Kasumi-1 (cell line): ENCODE measurements around the gene PIGN.
"Not testable (repeated sequence)": the region's sequence is repeated elsewhere in the genome, so short reads cannot be mapped to it uniquely, and the experiment has no call there.

Experiments used
- DNase-seq, 2 experiments: peaks; one replicate each; lab custom pipeline; 2025; lab: John Stamatoyannopoulos, UW

The PIGN gene

DNA sequence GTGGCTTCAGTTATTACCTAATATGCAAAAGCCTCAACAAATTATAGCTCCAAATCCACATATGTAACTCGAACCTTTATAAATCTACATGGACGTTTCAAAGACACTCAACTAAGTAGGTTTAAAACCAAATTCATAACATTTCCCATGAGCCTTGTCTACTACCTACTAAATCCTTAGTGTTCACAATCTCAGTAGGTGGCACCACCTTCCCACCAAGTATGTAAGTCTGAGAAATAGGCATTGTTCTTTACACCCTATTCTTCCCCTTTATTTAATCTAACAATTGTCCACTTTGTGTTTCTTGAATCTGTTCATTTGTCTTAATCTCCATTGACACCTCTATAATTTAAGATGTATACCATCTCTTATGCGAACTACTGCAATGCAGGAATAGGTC, 4.6 kb downstream of the PIGN start:
- DNase-seq, result no peak

DNA sequence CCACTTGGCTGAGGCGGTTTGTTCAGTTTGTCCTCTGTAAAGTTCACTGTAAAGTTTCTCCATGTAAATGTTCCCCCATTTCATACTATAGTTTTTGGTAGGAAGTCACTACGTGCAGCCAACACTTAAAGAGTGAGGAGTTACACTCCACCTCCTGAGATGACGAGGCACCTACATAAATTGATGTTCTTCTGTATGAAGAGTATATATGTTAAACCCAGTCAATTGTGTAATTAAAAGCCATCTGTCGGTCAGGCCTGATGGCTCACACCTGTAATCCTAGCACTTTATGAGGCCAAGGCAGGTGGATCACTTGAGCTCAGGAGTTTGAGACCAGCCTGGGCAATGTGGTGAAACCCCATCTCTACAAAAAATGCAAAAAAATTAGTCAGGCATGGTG, 7.6 kb downstream of the PIGN start:
- DNase-seq, result no peak

DNA sequence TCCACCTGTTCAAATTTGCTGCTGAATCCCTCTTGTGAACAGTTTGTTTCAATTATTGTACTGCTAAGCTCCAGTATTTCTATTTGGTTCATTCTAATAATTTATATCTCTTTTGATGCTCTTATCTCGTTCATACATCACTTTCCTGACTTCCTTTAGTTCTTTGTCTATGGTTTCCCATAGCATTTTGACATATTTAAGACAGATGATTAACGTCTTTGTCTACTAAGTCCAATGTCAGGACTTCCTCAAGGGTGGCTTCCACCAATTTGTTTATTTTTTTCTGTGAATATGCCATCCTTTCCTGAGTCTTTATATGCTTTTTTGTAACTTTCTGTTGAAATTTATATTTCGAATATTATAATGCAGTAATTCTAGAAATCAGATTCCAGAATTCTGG, 9.6 kb downstream of the PIGN start:
- DNase-seq, result no peak

DNA sequence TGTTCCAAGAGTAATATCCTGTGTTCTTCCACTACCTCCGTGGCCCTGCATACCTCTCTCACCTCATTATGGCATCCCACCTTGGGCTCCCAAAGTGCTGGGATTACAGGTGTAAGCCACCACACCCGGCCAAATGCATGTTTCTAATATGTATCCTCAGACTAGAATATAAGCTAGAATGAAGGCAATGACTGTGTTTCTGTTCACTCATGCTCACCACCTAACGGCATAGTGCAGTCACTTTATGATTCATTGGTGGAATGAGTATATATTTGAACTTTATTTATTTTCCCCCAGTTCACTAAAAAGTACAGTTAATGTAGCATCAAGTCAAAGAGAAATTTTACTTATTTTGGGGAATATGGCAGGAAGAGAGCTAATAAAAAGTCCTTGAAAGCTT, 11.3 kb downstream of the PIGN start:
- no peak for DNase-seq

DNA sequence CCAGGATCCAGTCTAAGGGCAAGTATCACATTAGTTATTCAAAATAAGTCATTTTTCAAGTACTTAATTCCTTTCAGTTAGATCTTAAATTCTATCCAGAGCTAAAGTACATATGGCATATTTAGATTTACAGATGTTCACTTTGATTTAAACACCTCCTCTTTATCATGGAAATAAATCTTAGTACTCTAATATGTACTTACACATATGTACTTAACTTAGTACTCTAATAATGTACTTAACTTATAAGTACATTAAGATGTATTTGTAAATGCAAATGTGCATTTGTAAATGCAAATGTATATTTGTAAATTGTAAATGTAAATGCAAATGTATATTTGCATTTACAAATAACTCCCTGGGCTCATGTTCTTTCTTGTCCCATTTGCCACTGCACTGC, 14.6 kb downstream of the PIGN start:
- no peak for DNase-seq

DNA sequence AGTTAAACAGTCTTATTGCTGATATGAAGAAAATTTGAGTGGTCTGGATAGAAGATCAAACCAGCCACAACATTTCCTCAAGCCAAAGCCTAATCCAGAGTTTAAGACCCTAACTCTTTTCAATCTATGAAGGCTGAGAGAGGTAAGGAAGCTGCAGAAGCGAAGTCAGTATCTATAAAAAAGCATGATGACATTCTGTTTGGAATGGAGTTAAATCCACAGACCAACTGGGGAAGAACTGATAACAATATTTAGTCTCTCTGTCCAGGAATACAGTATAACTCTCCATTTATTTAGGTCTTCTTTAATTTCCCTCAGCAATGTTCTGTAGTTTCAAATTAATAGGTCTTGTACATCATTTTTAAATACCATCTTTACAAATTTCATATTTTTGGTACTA, 16.0 kb downstream of the PIGN start:
- DNase-seq, result no peak

DNA sequence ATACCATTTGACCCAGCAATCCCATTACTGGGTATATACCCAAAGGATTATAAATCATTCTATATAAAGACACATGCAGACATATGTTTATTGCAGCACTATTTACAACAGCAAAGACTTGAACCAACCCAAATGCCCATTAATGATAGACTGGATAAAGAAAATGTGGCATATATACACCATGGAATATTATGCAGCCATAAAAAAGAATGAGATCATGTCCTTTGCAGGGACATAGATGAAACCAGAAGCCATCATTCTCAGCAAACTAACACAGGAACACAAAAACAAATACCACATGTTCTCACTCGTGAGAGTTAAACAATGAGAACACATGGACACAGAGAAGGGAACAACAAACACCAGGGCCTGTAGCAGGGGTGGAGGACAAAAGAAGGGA, 20.3 kb downstream of the PIGN start:
- DNase-seq, result not testable (repeated sequence)

DNA sequence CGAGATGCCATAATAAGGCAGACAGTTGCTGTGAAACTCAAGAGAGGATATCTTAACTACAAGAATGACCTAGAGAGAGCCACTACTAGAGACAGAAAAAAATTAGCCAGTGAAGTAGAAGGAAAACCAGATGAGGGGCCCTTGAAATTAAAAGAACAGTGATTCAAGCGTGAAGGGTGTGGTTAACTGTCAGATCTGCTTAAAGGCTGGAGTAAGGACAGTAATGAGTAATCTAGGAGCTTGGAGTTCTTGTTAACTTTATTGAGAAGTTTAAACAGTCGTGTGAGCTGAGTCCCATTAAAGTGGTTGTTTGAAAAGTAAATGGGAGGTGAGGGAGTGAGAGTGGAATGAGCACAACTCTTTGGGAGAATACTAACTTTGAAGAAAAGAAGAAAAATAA, 21.3 kb downstream of the PIGN start:
- no peak for DNase-seq

DNA sequence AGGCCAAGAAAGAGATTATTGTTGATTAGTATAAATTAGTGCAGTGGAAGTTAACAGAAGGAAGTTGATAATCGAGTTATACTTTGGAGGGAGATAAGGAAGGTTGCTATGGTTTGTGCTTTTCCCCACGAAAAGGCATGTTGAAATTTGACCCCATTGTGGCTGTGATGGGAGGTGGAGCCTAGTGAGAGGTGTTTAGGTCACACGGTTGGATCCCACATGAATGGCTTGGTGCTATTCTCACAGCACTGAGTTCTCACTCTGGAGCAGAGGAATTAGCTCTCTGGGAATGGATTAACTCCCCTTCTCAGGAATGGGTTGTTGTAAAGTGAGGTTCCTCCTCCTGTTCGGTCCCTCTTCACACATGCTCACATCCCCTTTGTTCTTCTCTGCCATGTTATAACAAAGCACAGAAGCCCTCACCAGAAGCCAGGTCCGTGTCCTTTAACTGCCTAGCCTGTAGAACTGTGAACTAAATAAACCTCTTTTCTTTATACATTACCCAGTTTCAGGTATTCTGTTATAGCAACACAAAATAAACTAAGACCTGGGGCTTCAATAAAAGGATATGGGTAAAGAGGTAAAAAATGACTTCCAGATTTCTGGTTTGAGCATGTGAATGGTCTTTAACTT, 21.9 kb downstream of the PIGN start:
- no peak for DNase-seq

DNA sequence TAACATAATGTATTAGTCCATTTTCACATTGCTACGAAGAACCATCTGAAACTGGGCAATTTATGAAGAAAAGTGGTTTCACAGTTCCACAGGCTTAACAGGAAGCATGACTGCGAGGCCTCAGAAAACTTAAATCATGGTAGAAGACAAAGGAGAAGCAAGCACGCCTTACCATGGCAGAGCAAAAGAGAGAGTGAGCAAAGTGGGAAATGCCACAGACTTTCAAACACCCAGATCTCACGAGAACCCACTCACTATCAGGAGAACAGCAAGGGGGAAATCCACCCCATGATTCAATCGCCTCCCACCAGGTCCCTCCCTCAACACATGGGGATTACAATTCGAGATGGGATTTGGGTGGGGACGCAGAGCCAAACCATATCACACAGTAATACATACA, 22.5 kb downstream of the PIGN start:
- no peak for DNase-seq

DNA sequence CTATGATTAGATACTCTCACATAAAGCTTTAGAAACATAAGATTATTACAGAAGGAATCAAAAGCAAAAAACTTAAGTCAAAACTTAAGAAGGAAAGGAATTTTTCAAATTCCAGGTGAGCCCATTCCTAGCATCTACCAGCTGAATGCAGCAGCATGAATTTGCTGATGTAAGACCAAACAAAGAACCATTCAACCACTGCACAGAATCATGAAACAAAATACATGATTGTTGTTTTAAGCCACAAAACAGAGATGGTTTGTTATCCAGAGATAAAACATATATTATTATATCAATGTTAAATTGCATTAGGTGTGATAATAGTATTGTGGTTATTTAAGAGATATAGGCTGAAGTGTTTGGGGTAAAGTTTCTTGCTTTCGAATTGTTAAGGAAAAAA, 29.0 kb downstream of the PIGN start:
- no peak for DNase-seq

DNA sequence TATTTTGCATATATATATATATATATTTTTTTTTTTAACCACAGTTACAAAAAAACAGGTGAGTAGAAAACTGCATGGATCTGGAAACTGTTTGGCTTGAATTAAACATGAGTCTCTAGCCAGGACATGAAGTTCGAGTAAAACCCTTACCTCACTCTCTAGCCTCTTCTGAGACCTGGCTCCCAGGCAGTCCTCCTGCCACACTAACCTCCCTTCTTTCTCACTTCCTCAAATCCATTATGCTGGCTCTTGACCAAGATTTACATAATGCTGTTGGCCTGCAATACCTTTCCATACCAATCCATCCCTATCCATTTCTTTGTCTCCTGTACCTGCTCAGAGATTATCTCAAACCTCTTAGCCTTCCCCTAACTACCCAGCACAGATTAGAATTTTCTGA, 34.0 kb downstream of the PIGN start:
- peak; percentile 5 to 32 for DNase-seq

DNA sequence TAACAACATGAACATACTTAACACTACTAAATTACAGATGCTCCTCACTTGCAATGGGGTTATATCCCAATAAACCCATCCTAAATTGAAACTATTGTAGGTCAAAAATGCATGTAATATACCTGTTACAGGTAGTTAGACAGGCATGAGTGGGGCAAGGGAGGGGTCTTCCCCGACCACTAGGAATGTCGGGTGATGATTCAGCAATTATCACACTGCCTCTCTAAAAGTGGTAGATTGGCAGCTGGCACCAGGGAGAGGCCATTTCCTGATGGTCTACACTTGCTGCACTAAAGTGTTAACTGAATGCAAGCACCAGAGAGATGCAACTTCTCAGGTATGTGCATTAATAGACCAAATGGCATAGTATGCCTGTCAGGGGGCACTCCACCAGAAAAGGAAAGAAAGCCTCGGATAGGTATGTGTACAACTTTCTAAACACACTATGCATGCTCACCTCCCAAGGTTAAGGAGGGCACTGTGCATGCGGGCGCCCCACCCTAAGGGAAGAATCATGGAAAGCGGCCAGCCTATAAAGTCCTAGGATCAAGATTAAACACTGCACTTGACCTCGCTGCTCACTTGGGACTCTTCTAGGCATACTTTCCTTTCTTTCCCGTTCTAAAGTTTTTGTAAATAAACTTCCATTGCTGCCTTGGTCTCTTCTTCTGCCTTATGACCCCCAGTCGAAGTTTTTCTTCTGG, 35.6 kb downstream of the PIGN start:
- no peak for DNase-seq

DNA sequence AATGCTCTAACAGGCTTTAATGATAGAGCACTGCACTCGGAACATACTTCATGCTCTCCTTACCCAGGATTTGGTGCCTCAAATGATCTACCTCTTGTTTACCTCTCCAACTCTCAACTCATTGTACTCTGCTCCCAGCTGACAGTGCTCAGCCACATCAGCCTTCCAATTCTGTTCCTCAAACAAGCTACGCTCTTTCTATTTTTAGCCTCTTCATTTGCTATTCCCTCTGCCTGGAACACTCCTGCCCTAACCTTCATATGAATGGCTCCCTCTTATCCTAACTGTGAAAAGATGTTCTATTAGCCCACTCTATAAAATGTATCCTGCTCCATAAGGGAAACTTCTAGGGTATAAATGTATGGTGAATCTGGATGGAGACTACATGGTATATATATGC, 42.5 kb downstream of the PIGN start:
- DNase-seq, result no peak

DNA sequence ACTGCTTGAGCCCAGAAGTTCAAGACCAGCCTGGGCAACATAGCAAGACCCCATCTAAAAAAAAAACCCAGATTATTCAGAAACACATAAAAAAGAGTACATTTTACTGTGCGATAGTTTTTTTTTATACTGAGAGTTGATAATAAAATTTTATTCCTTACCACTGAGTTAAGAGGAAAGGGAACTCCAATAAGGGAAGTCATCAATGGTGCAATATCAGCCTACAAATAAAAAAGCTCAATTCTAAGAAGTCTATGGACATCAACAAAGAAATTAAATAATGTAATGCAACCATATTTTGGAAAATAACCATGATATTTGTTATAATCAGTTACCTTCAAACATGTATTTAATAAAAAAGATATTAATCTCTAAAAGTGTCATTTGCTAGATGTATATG, 46.6 kb downstream of the PIGN start:
- no peak for DNase-seq

DNA sequence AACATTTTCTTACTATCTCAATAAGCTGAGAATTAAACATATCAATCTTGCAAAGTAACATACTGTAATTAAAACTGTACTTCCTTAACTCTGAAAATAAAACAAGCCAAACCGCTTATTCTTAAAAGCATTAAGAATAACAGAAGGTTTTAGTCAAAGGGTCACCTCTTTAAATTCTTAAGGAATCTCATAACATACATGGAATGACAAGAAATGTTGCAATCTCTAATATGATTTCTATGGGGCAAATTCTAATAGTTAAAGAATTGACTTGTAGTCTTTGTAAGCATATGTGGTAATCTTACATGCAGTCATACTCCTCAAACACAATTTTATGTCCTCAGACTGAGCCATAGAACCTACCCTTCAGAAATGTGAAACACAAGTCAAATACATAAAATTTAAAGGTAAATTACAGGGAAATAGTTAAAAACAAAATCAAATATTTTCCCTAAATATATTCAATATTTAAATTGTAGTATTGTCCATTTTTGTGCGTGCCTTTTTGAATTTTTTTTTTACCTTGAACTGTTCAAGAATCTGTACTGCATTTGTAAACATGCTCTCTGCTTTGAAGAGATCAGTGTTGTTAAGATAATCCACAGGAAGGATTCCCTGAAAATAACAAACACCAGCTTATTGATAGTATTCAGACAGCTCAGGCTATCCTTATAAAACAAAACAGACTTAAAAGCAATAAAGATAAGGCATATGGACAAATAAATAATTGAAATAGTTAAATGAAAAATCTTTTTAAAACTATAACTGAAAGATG, 48.2 kb downstream of the PIGN start:
- no peak for DNase-seq

DNA sequence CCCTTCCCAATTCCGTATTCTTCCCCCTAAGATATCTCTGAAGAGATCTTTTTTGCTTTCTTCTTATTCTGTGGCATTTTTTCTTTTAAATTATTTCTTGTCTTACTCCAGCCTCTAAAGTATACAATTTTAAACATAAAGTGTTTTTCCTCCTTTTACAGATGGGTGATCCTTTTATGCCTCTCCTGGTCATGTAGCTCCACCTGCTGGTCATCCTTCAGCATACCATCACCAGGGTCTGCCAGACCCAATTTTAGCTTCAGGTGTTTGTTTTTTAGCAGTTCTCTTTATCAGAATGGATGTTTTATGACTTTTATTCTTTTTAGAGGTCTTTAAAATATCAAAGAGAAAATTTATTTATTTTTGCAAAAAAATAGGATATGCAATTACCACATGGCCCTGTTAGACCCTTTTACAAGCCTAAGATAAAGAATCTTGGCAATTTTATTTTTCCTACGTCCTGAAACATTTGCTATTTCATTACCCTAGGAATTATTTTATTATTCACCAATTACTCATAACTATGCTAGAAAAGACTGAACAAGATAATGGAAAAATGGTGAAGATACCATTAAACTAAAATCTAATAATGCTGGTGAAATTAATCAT, 55.5 kb downstream of the PIGN start:
- DNase-seq, result peak; percentile 64 to 78

DNA sequence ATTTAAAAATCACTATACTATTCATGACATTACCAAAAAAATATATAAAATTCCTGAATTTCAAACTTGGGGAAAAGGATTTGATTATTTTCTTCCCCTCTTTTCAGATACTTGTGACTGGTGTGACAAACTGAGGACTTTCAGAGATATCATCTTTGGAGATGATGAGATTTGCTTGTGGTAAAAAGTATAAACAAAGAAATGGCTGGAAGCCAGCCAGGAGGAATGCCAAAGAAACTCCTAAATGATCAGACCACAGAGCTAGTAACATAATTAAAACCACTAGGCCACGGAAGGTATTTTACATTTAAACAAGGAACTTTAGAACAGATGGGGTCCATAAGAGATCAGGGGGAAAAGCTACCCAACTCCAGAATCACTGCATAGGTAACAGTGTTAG, 58.7 kb downstream of the PIGN start:
- no peak for DNase-seq

DNA sequence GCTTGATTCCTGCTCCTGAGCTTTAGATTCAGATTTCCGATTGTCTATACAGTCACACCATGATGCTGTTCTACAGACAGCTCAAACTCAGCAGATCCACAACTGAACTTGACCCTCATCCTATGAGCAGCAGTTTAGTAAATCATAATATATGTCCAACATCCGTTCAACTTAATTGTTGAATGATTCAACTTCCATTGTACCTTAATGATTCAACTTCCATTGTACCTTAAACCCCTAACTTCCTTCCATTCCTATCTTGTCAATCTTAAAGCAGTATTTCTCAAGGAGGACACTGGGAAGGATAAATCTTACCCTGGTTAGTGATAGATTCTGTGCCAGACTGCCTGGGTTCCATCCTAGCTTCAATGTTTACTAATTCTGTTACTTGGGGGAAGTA, 60.1 kb downstream of the PIGN start:
- DNase-seq, result no peak

DNA sequence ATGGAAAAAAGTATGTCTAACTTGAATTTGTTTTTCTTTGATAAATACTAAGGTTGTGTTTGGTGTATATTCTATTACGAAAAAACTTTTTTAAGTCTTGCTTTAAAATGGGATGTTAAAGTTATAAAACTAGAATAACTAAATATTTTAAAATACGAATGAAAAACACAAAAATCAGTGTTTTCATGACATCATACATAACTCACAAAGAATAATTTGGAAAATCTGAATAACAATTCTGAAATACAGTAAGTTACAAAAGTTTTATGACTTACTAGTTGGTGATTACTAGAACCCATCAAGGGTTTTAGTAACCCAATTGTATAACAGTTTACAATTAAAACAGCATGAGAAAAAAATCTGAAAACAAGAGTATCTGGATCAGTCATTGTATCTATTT, 61.2 kb downstream of the PIGN start:
- no peak for DNase-seq

DNA sequence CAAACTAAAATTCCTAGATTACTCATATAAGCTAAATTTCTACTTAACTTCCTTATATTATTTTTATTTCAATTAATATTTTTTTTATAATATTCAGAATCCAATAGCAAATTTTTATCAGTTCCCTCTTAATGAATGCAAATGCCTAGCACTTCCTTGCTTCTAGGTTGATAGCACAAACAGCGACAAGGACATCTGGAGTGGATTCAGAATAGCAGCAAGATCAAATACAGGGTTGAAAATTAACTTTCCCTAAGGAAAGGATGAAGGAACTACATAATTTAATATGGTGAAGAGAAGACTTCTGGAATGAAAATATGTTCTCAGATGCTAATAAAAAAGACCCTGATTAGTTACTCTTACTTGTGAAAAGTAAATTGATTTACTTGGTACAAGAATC, 64.5 kb downstream of the PIGN start:
- no peak for DNase-seq

DNA sequence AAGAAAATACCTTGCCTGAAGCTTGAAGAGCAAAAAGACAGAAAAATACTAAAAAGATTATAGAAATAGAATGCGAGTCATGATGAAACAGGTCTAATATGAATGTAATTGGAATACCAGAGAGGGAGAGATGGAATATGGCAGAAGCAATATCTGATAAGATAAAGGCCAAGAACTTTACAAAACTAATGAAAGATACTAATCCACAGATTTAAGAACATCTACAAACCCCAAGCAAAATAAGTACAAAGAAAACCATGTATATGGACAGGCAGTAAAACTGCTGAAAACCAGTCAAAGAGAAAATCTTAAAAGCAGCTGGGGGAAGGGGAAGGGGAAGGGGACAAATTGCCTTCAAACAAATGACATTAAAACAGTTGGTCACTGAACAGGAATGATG, 67.0 kb downstream of the PIGN start:
- no peak for DNase-seq

DNA sequence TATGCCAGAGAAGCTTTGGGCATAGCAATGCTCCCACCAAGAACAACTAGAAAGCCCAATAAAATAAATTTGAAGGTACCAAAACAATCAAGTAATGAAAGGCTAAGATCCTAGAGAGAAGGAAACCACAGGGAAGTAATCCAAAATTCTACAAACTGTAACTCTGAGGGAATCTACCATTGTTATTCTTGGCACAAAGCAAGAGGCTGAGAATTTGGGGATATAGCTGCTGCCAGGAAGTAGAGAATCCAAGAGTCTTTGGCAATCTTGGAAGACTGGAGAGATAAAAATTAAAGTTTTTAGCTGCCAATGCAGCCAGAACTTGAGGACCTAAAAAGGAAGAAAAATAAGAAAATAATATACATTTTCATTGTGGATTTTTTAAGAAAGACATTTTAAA, 68.5 kb downstream of the PIGN start:
- DNase-seq, result no peak
